GM18867 (cell line): ENCODE measurements around the gene CPN2.

Experiments
- ATAC-seq: cut with Tn5 transposase; IDR thresholded peaks from one replicate; pipeline ENCODE4 v1.9.1; 2021; ENCODE audit warnings: mild to moderate bottlenecking, moderate library complexity; ENCODE audit not compliant: unreplicated experiment

CPN2 gene

GRCh38 chr3:194351080-194351672 is at the start of gene CPN2:
Gene CPN2 (minus strand): TSS chr3:194351328. CDS start chr3:194342702, 8,626 bp downstream.
- no peak for ATAC-seq

GRCh38 chr3:194399874-194400411 is 48.8 kb upstream of the CPN2 start:
- ATAC-seq = no peak

GRCh38 chr3:194399166-194399565 is 48.0 kb upstream of the CPN2 start, which contains the start of gene GP5:
Gene GP5 (minus strand): TSS chr3:194399266. CDS start chr3:194398282, 984 bp downstream.
- no peak for ATAC-seq

- no peak for ATAC-seq
Observed at GRCh38 chr3:194397757-194398312, 46.7 kb upstream of the CPN2 start.

- no peak for ATAC-seq
Observed at GRCh38 chr3:194396859-194397756, 46.0 kb upstream of the CPN2 start.

GRCh38 chr3:194396539-194396858 is 45.4 kb upstream of the CPN2 start:
- ATAC-seq = no peak

GRCh38 chr3:194395778-194396538 is 44.8 kb upstream of the CPN2 start:
- no peak for ATAC-seq

GRCh38 chr3:194395212-194395611 is 44.1 kb upstream of the CPN2 start:
- no peak for ATAC-seq

- no peak for ATAC-seq
Observed at GRCh38 chr3:194392576-194392975, 41.4 kb upstream of the CPN2 start.

- ATAC-seq = no peak
Observed at GRCh38 chr3:194390835-194391234, 39.7 kb upstream of the CPN2 start.

GRCh38 chr3:194389269-194389668 is 38.1 kb upstream of the CPN2 start:
- ATAC-seq = no peak

- no peak for ATAC-seq
Observed at GRCh38 chr3:194387926-194388418, 36.8 kb upstream of the CPN2 start.

GRCh38 chr3:194387276-194387675 is 36.1 kb upstream of the CPN2 start:
- no peak for ATAC-seq

- ATAC-seq = no peak
Observed at GRCh38 chr3:194386648-194387047, 35.5 kb upstream of the CPN2 start.

- no peak for ATAC-seq
Observed at GRCh38 chr3:194386066-194386465, 34.9 kb upstream of the CPN2 start.

- no peak for ATAC-seq
Observed at GRCh38 chr3:194384569-194385001, 33.5 kb upstream of the CPN2 start.

GRCh38 chr3:194384156-194384555 is 33.0 kb upstream of the CPN2 start:
- no peak for ATAC-seq

- no peak for ATAC-seq
Observed at GRCh38 chr3:194383276-194383940, 32.3 kb upstream of the CPN2 start.

GRCh38 chr3:194382892-194383223 is 31.7 kb upstream of the CPN2 start:
- ATAC-seq = no peak

- no peak for ATAC-seq
Observed at GRCh38 chr3:194382196-194382891, 31.2 kb upstream of the CPN2 start.
